B cell (primary cell): Measurements from ENCODE around the gene VKORC1L1.

ENCODE experiments used
- CTCF ChIP-seq: fragments of 200-600 bp; IDR thresholded peaks from one replicate; pipeline ENCODE4 v1.8.0; 2022; ENCODE audit warnings: antibody characterized with exemption, mild to moderate bottlenecking
- EZH2 ChIP-seq: IDR thresholded peaks from 2 replicates; pipeline ENCODE4 v1.6.1; 2012; ENCODE audit warnings: borderline replicate concordance, low read depth, mild to moderate bottlenecking, moderate library complexity, low read length; ENCODE audit not compliant: insufficient read depth, poor library complexity, severe bottlenecking

DNA sequence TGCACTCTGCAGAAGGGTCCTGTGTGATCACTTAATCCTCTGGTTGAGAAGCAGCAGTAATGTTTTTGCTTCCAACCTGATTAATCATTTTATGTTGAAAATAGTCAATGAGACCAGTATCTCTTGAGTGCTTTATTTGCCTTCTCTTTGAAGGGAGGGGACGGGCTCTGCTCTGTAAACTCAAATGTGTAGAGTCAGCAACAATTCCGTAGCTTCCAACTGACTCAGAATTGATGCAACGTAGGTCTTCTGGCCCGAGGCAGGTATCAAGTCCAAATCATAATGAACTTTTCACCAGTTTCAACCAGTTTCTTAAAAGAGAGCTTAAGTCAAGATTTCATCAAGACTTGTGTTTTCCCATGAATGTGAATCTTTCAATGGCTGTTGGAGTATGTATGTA, 82.8 kb downstream of the VKORC1L1 start:
- TF ChIP-seq CTCF (no peak), EZH2 (no peak)
